Measurements from ENCODE around the gene NHLRC1. TPM values are rescaled to one million over a fixed set of nuclear protein-coding genes. Genes with fewer than 3 reads are reported as not detected.

Gene NHLRC1
- total and polyA plus RNA-seq, 2 of the 13 experiments (the other 11 are each of a cell fraction or from before 2014, with no cell fraction given), result 0.04 to 0.11 TPM

DNA sequence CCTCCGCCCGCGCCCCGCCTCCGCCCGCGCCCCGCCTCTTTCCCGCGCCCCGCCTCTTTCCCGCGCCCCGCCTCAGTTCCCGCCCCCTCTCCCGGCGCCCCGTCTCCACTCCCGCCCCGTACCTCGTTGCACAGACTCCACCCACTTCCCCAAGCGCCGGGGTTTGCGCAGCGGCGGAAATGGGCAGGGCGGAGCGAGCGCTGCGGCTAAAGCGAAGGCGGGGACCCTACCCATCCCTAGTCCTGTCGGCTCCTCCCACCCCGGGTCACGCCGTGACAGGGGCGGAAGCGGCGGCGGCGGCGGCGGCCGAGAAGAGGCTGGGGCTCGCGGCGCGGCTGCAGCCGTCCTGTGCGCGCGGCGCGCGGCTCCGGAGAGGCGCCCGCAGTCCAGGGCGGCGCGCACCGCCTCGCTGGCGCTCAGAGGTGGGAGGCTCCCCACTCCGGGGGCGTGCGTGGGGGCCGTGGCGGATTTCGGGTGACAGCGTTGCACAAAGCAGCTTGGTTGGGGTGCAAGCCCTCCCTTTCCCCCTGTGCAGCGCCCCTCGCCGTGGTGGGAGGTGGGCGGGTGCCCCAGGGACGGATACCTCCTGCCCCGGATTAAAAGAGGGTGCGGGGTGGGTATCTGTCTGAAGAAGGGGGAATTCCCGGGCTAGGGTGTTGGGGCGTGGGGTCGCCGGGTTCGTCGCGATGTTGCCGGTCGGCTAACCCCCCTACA lies 32.8 kb upstream of the NHLRC1 start, which contains the start of gene KDM1B (continued):
- TF ChIP-seq, protein P1, sequence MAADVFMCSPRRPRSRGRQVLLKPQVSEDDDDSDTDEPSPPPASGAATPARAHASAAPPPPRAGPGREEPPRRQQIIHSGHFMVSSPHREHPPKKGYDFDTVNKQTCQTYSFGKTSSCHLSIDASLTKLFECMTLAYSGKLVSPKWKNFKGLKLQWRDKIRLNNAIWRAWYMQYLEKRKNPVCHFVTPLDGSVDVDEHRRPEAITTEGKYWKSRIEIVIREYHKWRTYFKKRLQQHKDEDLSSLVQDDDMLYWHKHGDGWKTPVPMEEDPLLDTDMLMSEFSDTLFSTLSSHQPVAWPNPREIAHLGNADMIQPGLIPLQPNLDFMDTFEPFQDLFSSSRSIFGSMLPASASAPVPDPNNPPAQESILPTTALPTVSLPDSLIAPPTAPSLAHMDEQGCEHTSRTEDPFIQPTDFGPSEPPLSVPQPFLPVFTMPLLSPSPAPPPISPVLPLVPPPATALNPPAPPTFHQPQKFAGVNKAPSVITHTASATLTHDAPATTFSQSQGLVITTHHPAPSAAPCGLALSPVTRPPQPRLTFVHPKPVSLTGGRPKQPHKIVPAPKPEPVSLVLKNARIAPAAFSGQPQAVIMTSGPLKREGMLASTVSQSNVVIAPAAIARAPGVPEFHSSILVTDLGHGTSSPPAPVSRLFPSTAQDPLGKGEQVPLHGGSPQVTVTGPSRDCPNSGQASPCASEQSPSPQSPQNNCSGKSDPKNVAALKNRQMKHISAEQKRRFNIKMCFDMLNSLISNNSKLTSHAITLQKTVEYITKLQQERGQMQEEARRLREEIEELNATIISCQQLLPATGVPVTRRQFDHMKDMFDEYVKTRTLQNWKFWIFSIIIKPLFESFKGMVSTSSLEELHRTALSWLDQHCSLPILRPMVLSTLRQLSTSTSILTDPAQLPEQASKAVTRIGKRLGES (CRISPR knock-in tag; IDR thresholded peaks at IDR 0.05; ENCODE audit: borderline replicate concordance), result no peak; the same call in 1 of the 2 replicates
- TF ChIP-seq, protein P2, sequence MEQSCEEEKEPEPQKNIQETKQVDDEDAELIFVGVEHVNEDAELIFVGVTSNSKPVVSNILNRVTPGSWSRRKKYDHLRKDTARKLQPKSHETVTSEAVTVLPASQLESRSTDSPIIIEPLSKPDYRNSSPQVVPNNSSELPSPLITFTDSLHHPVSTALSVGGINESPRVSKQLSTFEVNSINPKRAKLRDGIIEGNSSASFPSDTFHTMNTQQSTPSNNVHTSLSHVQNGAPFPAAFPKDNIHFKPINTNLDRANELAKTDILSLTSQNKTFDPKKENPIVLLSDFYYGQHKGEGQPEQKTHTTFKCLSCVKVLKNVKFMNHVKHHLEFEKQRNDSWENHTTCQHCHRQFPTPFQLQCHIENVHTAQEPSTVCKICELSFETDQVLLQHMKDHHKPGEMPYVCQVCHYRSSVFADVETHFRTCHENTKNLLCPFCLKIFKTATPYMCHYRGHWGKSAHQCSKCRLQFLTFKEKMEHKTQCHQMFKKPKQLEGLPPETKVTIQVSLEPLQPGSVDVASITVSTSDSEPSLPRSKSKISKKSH (CRISPR knock-in tag; IDR thresholded peaks at IDR 0.05; ENCODE audit: borderline replicate concordance), result no peak
- TF ChIP-seq ATF7 (IDR thresholded peaks at IDR 0.05), result no peak
- TF ChIP-seq ATF7 (CRISPR knock-in tag; IDR thresholded peaks at IDR 0.05), result no peak
- TF ChIP-seq, protein P3, sequence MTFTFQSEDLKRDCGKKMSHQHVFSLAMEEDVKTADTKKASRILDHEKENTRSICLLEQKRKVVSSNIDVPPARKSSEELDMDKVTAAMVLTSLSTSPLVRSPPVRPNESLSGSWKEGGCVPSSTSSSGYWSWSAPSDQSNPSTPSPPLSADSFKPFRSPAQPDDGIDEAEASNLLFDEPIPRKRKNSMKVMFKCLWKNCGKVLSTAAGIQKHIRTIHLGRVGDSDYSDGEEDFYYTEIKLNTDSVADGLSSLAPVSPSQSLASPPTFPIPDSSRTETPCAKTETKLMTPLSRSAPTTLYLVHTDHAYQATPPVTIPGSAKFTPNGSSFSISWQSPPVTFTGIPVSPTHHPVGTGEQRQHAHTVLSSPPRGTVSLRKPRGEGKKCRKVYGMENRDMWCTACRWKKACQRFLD (CRISPR knock-in tag; IDR thresholded peaks at IDR 0.05; ENCODE audit: borderline replicate concordance), result no peak
- no peak for TF ChIP-seq U2AF1 (optimal IDR thresholded peaks at IDR 0.05; ENCODE audit: low read depth, low read length)
- TF ChIP-seq ZSCAN20 (CRISPR knock-in tag; IDR thresholded peaks at IDR 0.05; ENCODE audit: borderline replicate concordance), result no peak
- no peak for TF ChIP-seq RORA (CRISPR knock-in tag; IDR thresholded peaks at IDR 0.05)
- TF ChIP-seq, protein P4, sequence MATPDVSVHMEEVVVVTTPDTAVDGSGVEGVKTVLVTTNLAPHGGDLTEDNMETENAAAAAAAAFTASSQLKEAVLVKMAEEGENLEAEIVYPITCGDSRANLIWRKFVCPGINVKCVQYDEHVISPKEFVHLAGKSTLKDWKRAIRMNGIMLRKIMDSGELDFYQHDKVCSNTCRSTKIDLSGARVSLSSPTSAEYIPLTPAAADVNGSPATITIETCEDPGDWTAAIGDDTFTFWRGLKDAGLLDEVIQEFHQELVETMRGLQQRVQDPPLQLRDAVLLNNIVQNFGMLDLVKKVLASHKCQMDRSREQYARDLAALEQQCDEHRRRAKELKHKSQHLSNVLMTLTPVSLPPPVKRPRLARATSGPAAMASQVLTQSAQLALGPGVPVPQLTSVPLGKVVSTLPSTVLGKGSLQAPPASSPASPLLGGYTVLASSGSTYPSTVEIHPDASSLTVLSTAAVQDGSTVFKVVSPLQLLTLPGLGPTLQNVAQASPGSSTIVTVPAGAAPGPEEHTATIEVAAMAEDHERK (CRISPR knock-in tag; IDR thresholded peaks at IDR 0.05; ENCODE audit: low read depth), result 0 out of 2 replicates have a peak, but pooled peaks have one; percentile 41
- TF ChIP-seq, protein P5, sequence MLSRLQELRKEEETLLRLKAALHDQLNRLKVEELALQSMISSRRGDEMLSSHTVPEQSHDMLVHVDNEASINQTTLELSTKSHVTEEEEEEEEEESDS (CRISPR knock-in tag; IDR thresholded peaks at IDR 0.05; ENCODE audit: borderline replicate concordance), result no peak
- TF ChIP-seq, protein P6, sequence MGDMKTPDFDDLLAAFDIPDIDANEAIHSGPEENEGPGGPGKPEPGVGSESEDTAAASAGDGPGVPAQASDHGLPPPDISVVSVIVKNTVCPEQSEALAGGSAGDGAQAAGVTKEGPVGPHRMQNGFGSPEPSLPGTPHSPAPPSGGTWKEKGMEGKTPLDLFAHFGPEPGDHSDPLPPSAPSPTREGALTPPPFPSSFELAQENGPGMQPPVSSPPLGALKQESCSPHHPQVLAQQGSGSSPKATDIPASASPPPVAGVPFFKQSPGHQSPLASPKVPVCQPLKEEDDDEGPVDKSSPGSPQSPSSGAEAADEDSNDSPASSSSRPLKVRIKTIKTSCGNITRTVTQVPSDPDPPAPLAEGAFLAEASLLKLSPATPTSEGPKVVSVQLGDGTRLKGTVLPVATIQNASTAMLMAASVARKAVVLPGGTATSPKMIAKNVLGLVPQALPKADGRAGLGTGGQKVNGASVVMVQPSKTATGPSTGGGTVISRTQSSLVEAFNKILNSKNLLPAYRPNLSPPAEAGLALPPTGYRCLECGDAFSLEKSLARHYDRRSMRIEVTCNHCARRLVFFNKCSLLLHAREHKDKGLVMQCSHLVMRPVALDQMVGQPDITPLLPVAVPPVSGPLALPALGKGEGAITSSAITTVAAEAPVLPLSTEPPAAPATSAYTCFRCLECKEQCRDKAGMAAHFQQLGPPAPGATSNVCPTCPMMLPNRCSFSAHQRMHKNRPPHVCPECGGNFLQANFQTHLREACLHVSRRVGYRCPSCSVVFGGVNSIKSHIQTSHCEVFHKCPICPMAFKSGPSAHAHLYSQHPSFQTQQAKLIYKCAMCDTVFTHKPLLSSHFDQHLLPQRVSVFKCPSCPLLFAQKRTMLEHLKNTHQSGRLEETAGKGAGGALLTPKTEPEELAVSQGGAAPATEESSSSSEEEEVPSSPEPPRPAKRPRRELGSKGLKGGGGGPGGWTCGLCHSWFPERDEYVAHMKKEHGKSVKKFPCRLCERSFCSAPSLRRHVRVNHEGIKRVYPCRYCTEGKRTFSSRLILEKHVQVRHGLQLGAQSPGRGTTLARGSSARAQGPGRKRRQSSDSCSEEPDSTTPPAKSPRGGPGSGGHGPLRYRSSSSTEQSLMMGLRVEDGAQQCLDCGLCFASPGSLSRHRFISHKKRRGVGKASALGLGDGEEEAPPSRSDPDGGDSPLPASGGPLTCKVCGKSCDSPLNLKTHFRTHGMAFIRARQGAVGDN (CRISPR knock-in tag; IDR thresholded peaks at IDR 0.05), result peak; percentile 74
- peak; percentile 71; the same call in 1 of the 2 replicates for TF ChIP-seq ZNF563 (CRISPR knock-in tag; IDR thresholded peaks at IDR 0.05)
- TF ChIP-seq, protein P7, sequence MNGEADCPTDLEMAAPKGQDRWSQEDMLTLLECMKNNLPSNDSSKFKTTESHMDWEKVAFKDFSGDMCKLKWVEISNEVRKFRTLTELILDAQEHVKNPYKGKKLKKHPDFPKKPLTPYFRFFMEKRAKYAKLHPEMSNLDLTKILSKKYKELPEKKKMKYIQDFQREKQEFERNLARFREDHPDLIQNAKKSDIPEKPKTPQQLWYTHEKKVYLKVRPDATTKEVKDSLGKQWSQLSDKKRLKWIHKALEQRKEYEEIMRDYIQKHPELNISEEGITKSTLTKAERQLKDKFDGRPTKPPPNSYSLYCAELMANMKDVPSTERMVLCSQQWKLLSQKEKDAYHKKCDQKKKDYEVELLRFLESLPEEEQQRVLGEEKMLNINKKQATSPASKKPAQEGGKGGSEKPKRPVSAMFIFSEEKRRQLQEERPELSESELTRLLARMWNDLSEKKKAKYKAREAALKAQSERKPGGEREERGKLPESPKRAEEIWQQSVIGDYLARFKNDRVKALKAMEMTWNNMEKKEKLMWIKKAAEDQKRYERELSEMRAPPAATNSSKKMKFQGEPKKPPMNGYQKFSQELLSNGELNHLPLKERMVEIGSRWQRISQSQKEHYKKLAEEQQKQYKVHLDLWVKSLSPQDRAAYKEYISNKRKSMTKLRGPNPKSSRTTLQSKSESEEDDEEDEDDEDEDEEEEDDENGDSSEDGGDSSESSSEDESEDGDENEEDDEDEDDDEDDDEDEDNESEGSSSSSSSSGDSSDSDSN (CRISPR knock-in tag; IDR thresholded peaks at IDR 0.05), result peak; percentile 16; the same call in 1 of the 2 replicates
